Stimulated activated CD4-positive, alpha-beta T cell treated with anti-CD3 and anti-CD28 coated beads, Interleukin-15, amount 100 ng/mL, for 48 hours (primary cell): ENCODE data around the gene WASL.
"Not testable (repeated sequence)": the region's sequence is repeated elsewhere in the genome, so short reads cannot be mapped to it uniquely, and the experiment has no call there.

Experiments
- DNase-seq, 2 donors: peaks; one replicate each; pipeline ENCODE4 v3.0.0-alpha.2; 2020; ENCODE audit warnings: low read depth in 2 of 2

Gene WASL

GRCh38 chr7:123658023-123658422 is 90.8 kb downstream of the WASL start:
- no peak for DNase-seq

- no peak for DNase-seq
Observed at GRCh38 chr7:123657304-123657685, 91.5 kb downstream of the WASL start.

- DNase-seq, result no peak
Observed at GRCh38 chr7:123656544-123657303, 92.1 kb downstream of the WASL start.

- no peak for DNase-seq
Observed at GRCh38 chr7:123655614-123656013, 93.2 kb downstream of the WASL start, which contains the start of gene LMOD2. LMOD2 (plus strand) TSS chr7:123655866; CDS start chr7:123655964, 98 bp downstream.

- DNase-seq, result no peak
Observed at GRCh38 chr7:123653162-123653561, 95.6 kb downstream of the WASL start.

GRCh38 chr7:123652406-123652805 is 96.4 kb downstream of the WASL start:
- no peak for DNase-seq

- no peak for DNase-seq
Observed at GRCh38 chr7:123650595-123650994, 98.2 kb downstream of the WASL start.

GRCh38 chr7:123649964-123650363 is 98.8 kb downstream of the WASL start:
- DNase-seq, result no peak

- no peak for DNase-seq
Observed at GRCh38 chr7:123647106-123647730, 101.6 kb downstream of the WASL start.

GRCh38 chr7:123645516-123645915 is 103.3 kb downstream of the WASL start:
- no peak for DNase-seq

- no peak for DNase-seq
Observed at GRCh38 chr7:123643495-123644441, 105.0 kb downstream of the WASL start.

- DNase-seq, result no peak
Observed at GRCh38 chr7:123641901-123642300, 106.9 kb downstream of the WASL start.

- no peak for DNase-seq
Observed at GRCh38 chr7:123640583-123640982, 108.2 kb downstream of the WASL start.

GRCh38 chr7:123639631-123640030 is 109.2 kb downstream of the WASL start:
- DNase-seq, result no peak

GRCh38 chr7:123637878-123638277 is 110.9 kb downstream of the WASL start:
- no peak for DNase-seq

GRCh38 chr7:123637203-123637602 is 111.6 kb downstream of the WASL start:
- no peak for DNase-seq

- no peak for DNase-seq
Observed at GRCh38 chr7:123635551-123636359, 113.0 kb downstream of the WASL start.

GRCh38 chr7:123634011-123634573 is 114.7 kb downstream of the WASL start:
- DNase-seq, result not testable (repeated sequence)

GRCh38 chr7:123633553-123633952 is 115.2 kb downstream of the WASL start:
- DNase-seq, result no peak

GRCh38 chr7:123632808-123633207 is 116.0 kb downstream of the WASL start:
- no peak for DNase-seq
